CD14-positive monocyte (primary cell): ENCODE data around the gene PTPN14. TPM values are rescaled to one million over a fixed set of nuclear protein-coding genes. Genes with fewer than 3 reads are reported as not detected.

Experiments
- DNase-seq, 3 donors: peaks; one replicate each; pipeline ENCODE4 v3.0.0-alpha.2; 2011 to 2022
- H2AFZ ChIP-seq: 2 replicates; pipeline ENCODE4 v1.6.0; 2012; ENCODE audit warnings: mild to moderate bottlenecking, low read depth, low read length, inconsistent platforms; ENCODE audit not compliant: insufficient read depth, poor library complexity, severe bottlenecking
- H3K27ac ChIP-seq, 2 donors: 1 replicate in 1 of 2; 2 replicates in 1 of 2; pipeline ENCODE4 v1.5.1; 2012 to 2013; ENCODE audit warnings: low read length in 2 of 2, control low read depth in 1 of 2, inconsistent platforms in 1 of 2, low read depth in 1 of 2, mild to moderate bottlenecking in 1 of 2
- H3K27me3 ChIP-seq, 2 donors: one replicate each; pipeline versions ENCODE4 v1.6.0 to v1.6.1; 2011 to 2013; ENCODE audit warnings: low read length in 2 of 2; ENCODE audit not compliant: control insufficient read depth in 2 of 2, insufficient read depth in 2 of 2
- H3K36me3 ChIP-seq, 2 donors: replicated peaks in 1 of 2; 1 replicate in 1 of 2; 2 replicates in 1 of 2; pipeline versions ENCODE4 v1.5.1 to v1.6.1; 2012 to 2013; ENCODE audit warnings: low read length in 2 of 2, control low read depth in 1 of 2, inconsistent platforms in 1 of 2, mild to moderate bottlenecking in 1 of 2; ENCODE audit not compliant: insufficient read depth in 2 of 2, control insufficient read depth in 1 of 2
- H3K4me1 ChIP-seq, 2 donors: 1 replicate in 1 of 2; 2 replicates in 1 of 2; pipeline versions ENCODE4 v1.5.1 to v1.6.1; 2012 to 2013; ENCODE audit warnings: low read length in 2 of 2, control low read depth in 1 of 2, inconsistent platforms in 1 of 2, mild to moderate bottlenecking in 1 of 2, moderate library complexity in 1 of 2; ENCODE audit not compliant: insufficient read depth in 2 of 2, control insufficient read depth in 1 of 2
- H3K4me2 ChIP-seq: replicated peaks from 2 replicates; pipeline ENCODE3; 2012; ENCODE audit warnings: low read length, moderate library complexity, mild to moderate bottlenecking; ENCODE audit not compliant: poor library complexity, severe bottlenecking; ENCODE audit errors: extremely low read depth
- H3K4me3 ChIP-seq, 3 experiments: fragments of 200-600 bp in 1 of 3; sonication (generic) in 1 of 3; replicated peaks in 1 of 3; 1 replicate in 2 of 3; 2 replicates in 1 of 3; pipeline ENCODE4 v1.5.1; 2011 to 2013; ENCODE audit warnings: low read length in 3 of 3, mild to moderate bottlenecking in 3 of 3, control low read depth in 2 of 3, low read depth in 2 of 3, inconsistent platforms in 1 of 3, moderate library complexity in 1 of 3
- H3K79me2 ChIP-seq: 2 replicates; pipeline ENCODE4 v1.6.0; 2012; ENCODE audit warnings: mild to moderate bottlenecking, control low read depth, inconsistent platforms, low read length, moderate library complexity; ENCODE audit not compliant: insufficient read depth
- H3K9ac ChIP-seq: 2 replicates; pipeline ENCODE4 v1.6.0; 2017; ENCODE audit warnings: low read length, mild to moderate bottlenecking; ENCODE audit not compliant: insufficient read depth, poor library complexity, severe bottlenecking
- H3K9me3 ChIP-seq, 2 donors: replicated peaks in 1 of 2; 1 replicate in 1 of 2; 2 replicates in 1 of 2; pipeline versions ENCODE4 v1.5.1 to v1.6.1; 2012 to 2013; ENCODE audit warnings: low read length in 2 of 2, control low read depth in 1 of 2; ENCODE audit not compliant: control insufficient read depth in 1 of 2, insufficient read depth in 1 of 2
- H4K20me1 ChIP-seq: 2 replicates; pipeline ENCODE4 v1.6.0; 2012; ENCODE audit warnings: mild to moderate bottlenecking, low read length, control low read depth, moderate library complexity; ENCODE audit not compliant: insufficient read depth
- H3K27ac Mint-ChIP-seq, 7 donors: one replicate each; pipeline ENCODE4 v1.8.0; 2020; ENCODE audit warnings: mild to moderate bottlenecking in 7 of 7, mixed read lengths in 7 of 7, moderate library complexity in 6 of 7, inconsistent platforms in 2 of 7
- H3K27me3 Mint-ChIP-seq, 3 donors: one replicate each; pipeline ENCODE4 v1.8.0; 2021 to 2022; ENCODE audit warnings: low read depth in 3 of 3, mild to moderate bottlenecking in 3 of 3, mixed read lengths in 3 of 3, moderate library complexity in 3 of 3, inconsistent platforms in 1 of 3
- H3K36me3 Mint-ChIP-seq, 2 donors: one replicate each; pipeline ENCODE4 v1.8.0; 2020; ENCODE audit warnings: mixed read lengths in 2 of 2, inconsistent platforms in 1 of 2, mild to moderate bottlenecking in 1 of 2
- H3K4me1 Mint-ChIP-seq: one replicate; pipeline ENCODE4 v1.8.0; 2020; ENCODE audit warnings: mild to moderate bottlenecking, mixed read lengths
- H3K4me3 Mint-ChIP-seq, 2 donors: one replicate each; pipeline ENCODE4 v1.8.0; 2020; ENCODE audit warnings: mild to moderate bottlenecking in 2 of 2, mixed read lengths in 2 of 2, moderate library complexity in 1 of 2
- H3K9me3 Mint-ChIP-seq, 7 donors: one replicate each; pipeline ENCODE4 v1.8.0; 2020 to 2022; ENCODE audit warnings: mixed read lengths in 7 of 7, mild to moderate bottlenecking in 6 of 7, moderate library complexity in 6 of 7, inconsistent platforms in 2 of 7
- CTCF ChIP-seq: fragments of 200-600 bp; IDR thresholded peaks from one replicate; pipeline ENCODE4 v1.8.0; 2022; ENCODE audit warnings: antibody characterized with exemption, mild to moderate bottlenecking
- WGBS: methylation state at CpG from one replicate; pipeline ENCODE4 v1.1.5; 2013; ENCODE audit warnings: missing lambda C conversion rate; ENCODE audit not compliant: insufficient coverage; 5-methylcytosine and 5-hydroxymethylcytosine counted together
- intact Hi-C, 2 donors: fragments of 100-400 bp; cut with micrococcal nuclease; formaldehyde crosslinking; loops; one replicate each; pipeline versions ENCODE4 v1.15.0 to v1.15.1; 2023
- polyA plus RNA-seq, 3 donors: library from polyadenylated mRNA; depleted of rRNA in 1 of 3; unstranded in 2 of 3; stranded (reverse) in 1 of 3; fragments of 300-500 nt in 2 of 3; fragments of >200 nt in 1 of 3; fragmentation: Illumina TruSeq in 2 of 3; gene quantifications; 1 replicate in 2 of 3; 2 replicates in 1 of 3; pipeline ENCODE4 v1.2.3, GENCODE V29; 2012 to 2021

Gene PTPN14
- polyA plus RNA-seq, 3 donors, result 0.01 TPM; not detected in 1

GRCh38 chr1:214361636-214362035, 189.8 kb downstream of the PTPN14 start:
- Histone ChIP-seq H3K4me1 (peaks cover 21 to 24% of the 10 kb centered on the region in 2 donors), H4K20me1 (no peaks in the 10 kb centered on the region), H3K79me2 (no peaks in the 10 kb centered on the region), H3K9me3 (peaks cover 9% of the 10 kb centered on the region in 2 donors), H2AFZ (no peak overlapping the region), H3K27me3 (no peaks in the 10 kb centered on the region), H3K9ac (no peak overlapping the region), H3K36me3 (no peaks in the 10 kb centered on the region), H3K4me2 (peak overlapping the region; percentile 67), H3K27ac (no peak overlapping the region), H3K4me3 (no peak overlapping the region)
- 100% methylated on average over 1 of the region's 1 CpG for WGBS
- peaks cover 0 to 7% (median 3%) of the 10 kb centered on the region in 3 donors for H3K27me3 Mint-ChIP-seq
- no peak for DNase-seq
- H3K4me1 Mint-ChIP-seq, result peaks cover 29% of the 10 kb centered on the region
- peak overlapping the region in 1 of 2 donors; percentile 85 for H3K4me3 Mint-ChIP-seq
- peaks cover 9 to 13% (median 11%) of the 10 kb centered on the region in 7 donors for H3K9me3 Mint-ChIP-seq
- H3K27ac Mint-ChIP-seq, result peak overlapping the region in 1 of 7 donors; percentile 41
- intact Hi-C loops, result no loop called here
- TF ChIP-seq CTCF, result no peak
- peaks cover 3% of the 10 kb centered on the region in 2 donors for H3K36me3 Mint-ChIP-seq

- Mint-ChIP-seq H3K4me1 (peaks cover 29% of the 10 kb centered on the region), H3K9me3 (peaks cover 9 to 13% (median 11%) of the 10 kb centered on the region in 7 donors), H3K36me3 (peaks cover 3% of the 10 kb centered on the region in 2 donors), H3K4me3 (peak overlapping the region in 1 of 2 donors; percentile 7), H3K27me3 (peaks cover 2 to 7% (median 3%) of the 10 kb centered on the region in 3 donors), H3K27ac (peak overlapping the region in 1 of 7 donors; percentile 75)
- Histone ChIP-seq H2AFZ (no peak overlapping the region), H3K4me3 (no peak overlapping the region), H3K4me2 (no peak overlapping the region), H3K9me3 (peaks cover 9% of the 10 kb centered on the region in 2 donors), H3K36me3 (no peaks in the 10 kb centered on the region), H3K4me1 (peaks cover 21 to 24% of the 10 kb centered on the region in 2 donors), H3K27ac (no peak overlapping the region), H4K20me1 (no peaks in the 10 kb centered on the region), H3K79me2 (no peaks in the 10 kb centered on the region), H3K27me3 (no peaks in the 10 kb centered on the region), H3K9ac (no peak overlapping the region)
- TF ChIP-seq CTCF, result no peak
- intact Hi-C loops, result no loop called here
- WGBS, result no CpG with 5 or more reads among the region's 3 CpGs
- peak in 1 of 3 donors; percentile 46 for DNase-seq
Observed at GRCh38 chr1:214360525-214361164, 190.8 kb downstream of the PTPN14 start.
